Measurements from ENCODE around the gene CFAP70.

The CFAP70 gene

DNA sequence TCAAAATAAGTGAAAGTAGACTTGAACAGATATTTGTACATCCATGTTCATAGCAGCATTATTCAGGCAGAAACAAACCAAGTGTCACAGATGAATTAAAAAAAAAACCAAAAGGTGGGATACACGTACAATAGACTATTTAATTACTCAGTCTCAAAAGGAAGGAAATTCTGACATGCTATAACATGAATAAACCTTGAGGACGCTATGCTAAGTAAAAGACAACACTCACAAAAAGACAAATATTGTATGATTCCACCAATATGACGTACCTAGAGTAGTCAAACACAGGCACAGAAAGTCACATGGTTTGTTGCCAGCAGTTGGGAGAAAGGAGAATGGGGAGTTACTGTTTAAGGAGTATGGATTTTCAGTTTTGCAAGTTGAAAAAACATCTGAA, 18.0 kb upstream of the CFAP70 start:
- DNase-seq (ENCODE audit: extremely low spot score) = no peak
- TF ChIP-seq, protein P1, sequence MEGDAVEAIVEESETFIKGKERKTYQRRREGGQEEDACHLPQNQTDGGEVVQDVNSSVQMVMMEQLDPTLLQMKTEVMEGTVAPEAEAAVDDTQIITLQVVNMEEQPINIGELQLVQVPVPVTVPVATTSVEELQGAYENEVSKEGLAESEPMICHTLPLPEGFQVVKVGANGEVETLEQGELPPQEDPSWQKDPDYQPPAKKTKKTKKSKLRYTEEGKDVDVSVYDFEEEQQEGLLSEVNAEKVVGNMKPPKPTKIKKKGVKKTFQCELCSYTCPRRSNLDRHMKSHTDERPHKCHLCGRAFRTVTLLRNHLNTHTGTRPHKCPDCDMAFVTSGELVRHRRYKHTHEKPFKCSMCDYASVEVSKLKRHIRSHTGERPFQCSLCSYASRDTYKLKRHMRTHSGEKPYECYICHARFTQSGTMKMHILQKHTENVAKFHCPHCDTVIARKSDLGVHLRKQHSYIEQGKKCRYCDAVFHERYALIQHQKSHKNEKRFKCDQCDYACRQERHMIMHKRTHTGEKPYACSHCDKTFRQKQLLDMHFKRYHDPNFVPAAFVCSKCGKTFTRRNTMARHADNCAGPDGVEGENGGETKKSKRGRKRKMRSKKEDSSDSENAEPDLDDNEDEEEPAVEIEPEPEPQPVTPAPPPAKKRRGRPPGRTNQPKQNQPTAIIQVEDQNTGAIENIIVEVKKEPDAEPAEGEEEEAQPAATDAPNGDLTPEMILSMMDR (IDR thresholded peaks at IDR 0.05; ENCODE audit: control extremely low read depth, extremely low read depth, low read depth, missing control alignments) = no peak
- ChIA-PET CTCF (interaction anchor here (1.3 kb wide), 1 partner anchor 10 kb away, joined by 4 read pairs; no protein-coding TSS in a partner anchor), POLR2A (no interaction called here)

GRCh38 chr10:73368238-73368637, 9.6 kb upstream of the CFAP70 start:
- no peak for DNase-seq (ENCODE audit: extremely low spot score)
- ChIA-PET CTCF (no interaction called here), POLR2A (no interaction called here)
- TF ChIP-seq, protein P1 (IDR thresholded peaks at IDR 0.05; ENCODE audit: control extremely low read depth, extremely low read depth, low read depth, missing control alignments) = no peak

GRCh38 chr10:73366381-73367298, 8.0 kb upstream of the CFAP70 start:
- DNase-seq (ENCODE audit: extremely low spot score) = peak; percentile 16
- TF ChIP-seq, protein P1 (IDR thresholded peaks at IDR 0.05; ENCODE audit: control extremely low read depth, extremely low read depth, low read depth, missing control alignments) = no peak
- CTCF ChIA-PET = interaction anchor here (1.8 kb wide), 1 partner anchor 9 kb away, joined by 7 read pairs; the partner anchor contains the start of gene CFAP70
- POLR2A ChIA-PET = interaction anchor here (0.6 kb wide), 1 partner anchor 224 kb away, joined by 7 read pairs; no protein-coding TSS in a partner anchor

GRCh38 chr10:73364964-73365363, 6.3 kb upstream of the CFAP70 start:
- ChIA-PET POLR2A (no interaction called here), CTCF (no interaction called here)

GRCh38 chr10:73359492-73359891, 828 bp upstream of the CFAP70 start:
- no peak for DNase-seq (ENCODE audit: extremely low spot score)
- TF ChIP-seq, protein P1 (IDR thresholded peaks at IDR 0.05; ENCODE audit: control extremely low read depth, extremely low read depth, low read depth, missing control alignments) = no peak
- CTCF ChIA-PET = interaction anchor here (1.4 to 1.9 kb wide), 2 partner anchors 10 to 11 kb away, joined by 3 to 6 read pairs; no protein-coding TSS in a partner anchor
- POLR2A ChIA-PET = no interaction called here

More at GRCh38 chr10:73364964-73365363, 6.3 kb upstream of the CFAP70 start:
- TF ChIP-seq, protein P1 (IDR thresholded peaks at IDR 0.05; ENCODE audit: control extremely low read depth, extremely low read depth, low read depth, missing control alignments) = no peak
- DNase-seq (ENCODE audit: extremely low spot score) = no peak

DNA sequence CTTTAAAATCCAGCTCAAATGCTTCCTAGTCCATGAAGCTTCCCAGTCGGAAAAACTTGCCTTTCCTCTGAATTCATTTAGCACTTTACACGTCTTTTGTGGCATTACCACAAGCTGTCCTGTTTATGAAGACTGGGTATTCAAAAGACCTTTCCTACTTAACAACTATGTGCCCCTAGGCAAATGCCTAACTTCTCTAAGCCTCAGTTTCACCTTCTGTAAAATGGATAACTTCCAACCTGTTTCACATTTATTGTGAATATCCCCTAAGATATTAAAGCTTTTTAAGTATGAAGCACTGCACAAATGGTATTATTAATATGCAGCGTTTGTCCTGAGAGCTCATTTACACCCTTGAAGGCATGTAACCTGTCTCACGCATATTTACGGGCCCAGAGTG, 843 bp downstream of the CFAP70 start:
- TF ChIP-seq, protein P1 (IDR thresholded peaks at IDR 0.05; ENCODE audit: control extremely low read depth, extremely low read depth, low read depth, missing control alignments) = no peak
- CTCF ChIA-PET = interaction anchor here (0.9 to 2.0 kb wide), 4 partner anchors 9 to 81 kb away, joined by 3 to 7 read pairs (median 4); no protein-coding TSS in a partner anchor
- DNase-seq (ENCODE audit: extremely low spot score) = no peak
- POLR2A ChIA-PET = no interaction called here

Data from GM10248 (cell line).